Pancreas (tissue), 10 donors: Measurements from ENCODE around the gene HTR3E. TPM values are rescaled to one million over a fixed set of nuclear protein-coding genes. Genes with fewer than 3 reads are reported as not detected.
"Not testable (repeated sequence)": the region's sequence is repeated elsewhere in the genome, so short reads cannot be mapped to it uniquely, and the experiment has no call there.

Experiments
- ATAC-seq, 4 donors: fragments of 200-7000 bp; cut with Tn5 transposase; one replicate each; pipeline versions ENCODE4 v1.8.0 to v1.9.1; 2020; ENCODE audit warnings: mild to moderate bottlenecking in 4 of 4, moderate library complexity in 4 of 4
- DNase-seq, 6 donors: peaks; one replicate each; pipeline ENCODE4 v3.0.0-alpha.2; 2020
- FAIRE-seq: peaks from 2 replicates; lab custom pipeline; 2012; peaks lifted over from hg19 to GRCh38; lab: Jason Lieb, UNC
- H3K27ac ChIP-seq, 4 donors: fragments of 200-600 bp; sonication (generic); 1 replicate in 3 of 4; 2 replicates in 1 of 4; pipeline versions ENCODE4 v1.5.0 to v1.8.0; 2020
- H3K27me3 ChIP-seq, 4 donors: fragments of 200-600 bp; one replicate each; pipeline ENCODE4 v1.8.0; 2021
- H3K36me3 ChIP-seq, 3 donors: fragments of 200-600 bp; sonication (generic) in 1 of 3; one replicate each; pipeline versions ENCODE4 v1.5.0 to v1.8.0; 2020 to 2021
- H3K4me1 ChIP-seq, 3 donors: fragments of 200-600 bp; one replicate each; pipeline ENCODE4 v1.8.0; 2021
- H3K4me3 ChIP-seq, 4 donors: fragments of 200-600 bp; sonication (generic) in 2 of 4; one replicate each; pipeline versions ENCODE4 v1.5.0 to v1.8.0; 2020 to 2021
- H3K9me3 ChIP-seq, 4 donors: fragments of 200-600 bp; one replicate each; pipeline ENCODE4 v1.8.0; 2021
- WGBS, 2 donors: extraction: QIAGEN DNeasy Blood & Tissue Kit; methylation state at CpG; one replicate each; pipeline ENCODE4 v1.1.7; 2013; 5-methylcytosine and 5-hydroxymethylcytosine counted together
- intact Hi-C, 3 donors: fragments of 100-400 bp; cut with DNase I; formaldehyde crosslinking; loops; one replicate each; pipeline versions ENCODE4 v1.11.1 to v1.14.2; 2022
- polyA plus RNA-seq, 2 donors: library from polyadenylated mRNA; stranded (reverse); fragments of 200-250 nt; gene quantifications; one replicate each; pipeline ENCODE4 v1.2.3, GENCODE V29; 2013
- total RNA-seq, 6 donors: library from RNA; stranded (reverse); fragmentation: NEBNext Ultra II Directional in 4 of 6; extraction: Animal tissue kit (Norgen Biotek cat#: 25700) in 4 of 6; gene quantifications; one replicate each; pipeline versions ENCODE4 v1.2.1 to v1.2.4, GENCODE V29; 2021 to 2023
- TF ChIP-seq, protein P1 (sequence below), 4 donors: fragments of 200-600 bp; sonication (generic) in 3 of 4; IDR thresholded peaks; one replicate each; pipeline versions ENCODE4 v1.5.0 to v1.8.0; 2021; ENCODE audit warnings: antibody characterized with exemption in 4 of 4
- donor health status: healthy with polysubstance abuse.
- donor health status: DM: no; HTN: no; CAD: no; lungs with moderate emphysema.
- donor health status: DM: no; HTN: no; CAD: no.
- donor health status: control.
- donor health status: control.
- donor health status: Bipolar disorder and iron deficiency.
- donor health status: DM: yes; HTN: yes; CAD: no.
- donor health status: DM: no; HTN: no; CAD: no.
- donor health status: DM: no; HTN: no; CAD: no.
- donor health status: DM: yes; HTN: yes; CAD: no.

Gene HTR3E
- total and polyA plus RNA-seq, 8 donors: 0.41 TPM; not detected in 7

DNA sequence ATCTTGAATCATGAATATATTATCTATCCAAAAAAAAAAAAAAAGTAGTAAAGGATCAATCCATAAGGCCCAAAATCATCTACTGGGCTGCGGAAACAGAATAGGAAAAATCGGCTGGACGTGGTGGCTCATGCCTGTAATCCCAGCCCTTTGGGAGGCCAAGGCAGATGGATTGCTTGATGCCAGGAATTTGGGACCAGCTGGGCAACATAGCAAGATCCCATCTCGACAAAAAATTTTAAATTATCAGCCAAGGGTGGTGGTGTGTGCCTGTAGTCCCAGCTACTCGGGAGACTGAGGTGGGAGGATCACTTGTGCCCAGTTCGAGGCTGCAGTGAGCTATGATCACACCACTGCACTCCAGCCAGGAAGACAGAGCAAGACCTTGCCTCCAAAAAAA lies 52.3 kb downstream of the HTR3E start:
- 86 to 92% methylated on average over 6 of the region's 6 CpGs for WGBS, 2 donors
- ATAC-seq (no peak), FAIRE-seq (no peak), DNase-seq (no peak)
- Histone ChIP-seq H3K9me3 (no peaks in the 10 kb centered on the region), H3K36me3 (peaks cover 0 to 16% (median 2%) of the 10 kb centered on the region in 3 donors), H3K4me3 (no peak overlapping the region), H3K27ac (no peak overlapping the region), H3K4me1 (no peaks in the 10 kb centered on the region), H3K27me3 (no peaks in the 10 kb centered on the region)
- intact Hi-C loops: loop anchor here in 1 of 3 donors (10.0 kb wide), 1 partner anchor 86 kb away; no protein-coding TSS in a partner anchor
- TF ChIP-seq, protein P1, sequence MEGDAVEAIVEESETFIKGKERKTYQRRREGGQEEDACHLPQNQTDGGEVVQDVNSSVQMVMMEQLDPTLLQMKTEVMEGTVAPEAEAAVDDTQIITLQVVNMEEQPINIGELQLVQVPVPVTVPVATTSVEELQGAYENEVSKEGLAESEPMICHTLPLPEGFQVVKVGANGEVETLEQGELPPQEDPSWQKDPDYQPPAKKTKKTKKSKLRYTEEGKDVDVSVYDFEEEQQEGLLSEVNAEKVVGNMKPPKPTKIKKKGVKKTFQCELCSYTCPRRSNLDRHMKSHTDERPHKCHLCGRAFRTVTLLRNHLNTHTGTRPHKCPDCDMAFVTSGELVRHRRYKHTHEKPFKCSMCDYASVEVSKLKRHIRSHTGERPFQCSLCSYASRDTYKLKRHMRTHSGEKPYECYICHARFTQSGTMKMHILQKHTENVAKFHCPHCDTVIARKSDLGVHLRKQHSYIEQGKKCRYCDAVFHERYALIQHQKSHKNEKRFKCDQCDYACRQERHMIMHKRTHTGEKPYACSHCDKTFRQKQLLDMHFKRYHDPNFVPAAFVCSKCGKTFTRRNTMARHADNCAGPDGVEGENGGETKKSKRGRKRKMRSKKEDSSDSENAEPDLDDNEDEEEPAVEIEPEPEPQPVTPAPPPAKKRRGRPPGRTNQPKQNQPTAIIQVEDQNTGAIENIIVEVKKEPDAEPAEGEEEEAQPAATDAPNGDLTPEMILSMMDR (IDR thresholded peaks at IDR 0.05): no peak

DNA sequence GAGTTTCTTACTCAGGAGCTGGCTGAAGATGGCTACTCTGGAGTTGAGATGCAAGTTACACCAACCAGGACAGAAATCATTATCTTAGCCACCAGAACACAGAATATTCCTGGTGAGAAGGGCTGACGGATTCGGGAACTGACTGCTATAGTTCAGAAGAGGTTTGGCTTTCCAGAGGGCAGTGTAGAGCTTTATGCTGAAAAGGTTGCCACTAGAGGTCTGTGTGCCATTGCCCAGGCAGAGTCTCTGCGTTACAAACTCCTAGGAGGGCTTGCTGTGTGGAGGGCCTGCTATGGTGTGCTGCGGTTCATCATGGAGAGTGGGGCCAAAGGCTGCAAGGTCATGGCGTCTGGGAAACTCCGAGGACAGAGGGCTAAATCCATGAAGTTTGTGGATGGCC lies 52.9 kb downstream of the HTR3E start:
- H3K4me3 ChIP-seq, H3K4me1 ChIP-seq, FAIRE-seq, ATAC-seq, H3K27me3 ChIP-seq, DNase-seq, H3K27ac ChIP-seq, H3K9me3 ChIP-seq: not testable (repeated sequence)
- 62% methylated on average over 6 of the region's 6 CpGs for WGBS, 2 donors
- intact Hi-C loops: loop anchor here in 1 of 3 donors (10.0 kb wide), 1 partner anchor 85 kb away; no protein-coding TSS in a partner anchor
- H3K36me3 ChIP-seq: peaks cover 0 to 10% (median 1%) of the 10 kb centered on the region in 3 donors

DNA sequence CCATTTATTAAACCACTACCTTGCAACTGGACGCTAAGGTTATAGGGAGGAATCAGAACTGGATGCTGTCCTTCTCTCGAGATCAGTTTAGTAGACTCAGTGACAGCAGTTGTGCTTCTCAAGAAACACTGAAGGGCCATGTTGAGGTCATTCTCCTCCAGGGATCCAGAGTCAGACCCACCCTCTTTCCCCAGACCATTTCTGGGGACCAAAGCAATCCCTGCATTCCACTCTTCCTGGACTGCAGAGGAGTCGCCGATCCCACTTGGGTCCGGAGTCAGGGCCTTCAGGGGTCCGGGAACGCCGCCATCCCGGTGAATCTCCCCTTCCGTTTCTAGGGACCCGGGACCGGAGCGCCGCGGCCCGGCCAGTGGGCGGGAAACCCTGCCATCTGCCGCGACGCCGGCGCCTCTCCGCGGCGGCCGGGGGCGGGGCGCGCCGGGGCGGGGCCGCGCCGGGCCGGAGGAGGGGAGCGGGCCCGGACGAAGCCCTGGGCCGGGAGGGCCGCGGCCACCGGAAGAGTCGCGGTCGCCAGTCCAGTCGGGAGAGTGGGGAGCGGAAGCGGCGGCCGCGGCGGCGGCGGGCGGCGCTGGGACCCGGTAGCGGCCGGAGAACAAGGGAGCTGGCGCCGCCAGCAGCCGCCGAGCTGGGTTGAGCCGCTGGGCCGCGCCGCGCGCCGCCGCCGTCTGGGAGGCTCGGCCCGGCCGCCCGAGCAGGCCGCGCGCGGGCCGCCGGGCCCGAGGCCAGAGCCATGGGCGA lies 58.2 kb downstream of the HTR3E start, which contains the start of gene DVL3:
TSS of gene DVL3 (plus strand) at position 493 of the 759 bp plus-strand sequence. CDS start at position 752, 259 bp downstream.
- intact Hi-C loops: no loop called here
- H3K36me3 ChIP-seq: no peaks in the 10 kb centered on the region
- ATAC-seq: peak; percentile 88 to 92 (median 90)
- peak within 1 kb of the TSS; percentile 61 to 71 (median 66) for H3K27ac ChIP-seq
- H3K9me3 ChIP-seq: no peaks in the 10 kb centered on the region
- TF ChIP-seq, protein P1 (IDR thresholded peaks at IDR 0.05): no peak
- H3K4me1 ChIP-seq: peaks cover 5 to 11% (median 11%) of the 10 kb centered on the region in 3 donors
- no peak for FAIRE-seq
- WGBS, 2 donors: 0 to 1% methylated on average over 51 to 84 of the region's 84 CpGs
- peak; percentile 68 to 86 (median 74) for DNase-seq
- peak within 1 kb of the TSS; percentile 57 to 93 (median 90) for H3K4me3 ChIP-seq
- no peaks in the 10 kb centered on the region for H3K27me3 ChIP-seq

DNA sequence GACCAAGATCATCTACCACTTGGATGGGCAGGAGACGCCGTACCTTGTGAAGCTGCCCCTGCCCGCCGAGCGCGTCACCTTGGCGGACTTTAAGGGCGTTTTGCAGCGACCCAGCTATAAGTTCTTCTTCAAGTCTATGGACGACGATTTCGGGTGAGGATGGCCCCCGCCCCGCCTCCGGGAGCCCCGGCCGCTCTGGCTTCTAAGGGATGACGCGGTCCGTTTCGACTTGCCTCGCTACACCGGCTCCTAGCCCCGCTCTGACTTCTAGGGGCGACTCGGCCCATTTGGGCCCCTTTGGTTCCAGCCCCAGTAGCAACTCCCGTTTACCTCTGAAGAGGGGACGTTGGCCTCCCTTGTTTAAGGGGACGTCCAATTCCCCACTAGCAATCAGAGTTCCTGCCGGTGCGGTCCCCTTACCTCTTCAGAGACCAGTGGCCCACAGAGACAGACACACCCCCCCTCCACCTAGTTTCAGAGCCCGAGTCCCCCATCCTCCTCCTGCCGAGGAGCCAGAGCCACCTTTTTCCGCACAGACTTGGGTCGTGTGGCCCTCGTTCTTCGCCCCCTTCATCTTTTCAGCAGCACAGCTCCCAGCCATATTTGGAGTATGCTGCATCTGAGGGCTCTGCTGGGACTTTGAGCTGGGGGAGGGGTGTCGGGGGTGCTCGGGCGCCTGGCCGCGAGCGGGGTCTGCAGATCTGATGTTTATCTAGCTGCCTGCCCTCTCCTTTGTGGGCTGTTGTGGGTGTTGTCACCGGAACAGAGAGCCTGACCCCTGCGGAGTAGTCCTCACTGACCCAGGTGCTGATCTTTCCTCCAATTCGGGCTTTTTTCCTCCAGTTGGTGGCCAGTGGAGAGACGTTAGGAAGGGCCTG lies 59.0 kb downstream of the HTR3E start:
- Histone ChIP-seq H3K4me1 (peaks cover 5 to 15% (median 11%) of the 10 kb centered on the region in 3 donors), H3K36me3 (no peaks in the 10 kb centered on the region), H3K4me3 (peak overlapping the region; percentile 57 to 93 (median 90)), H3K27ac (peak overlapping the region; percentile 61 to 71 (median 66)), H3K9me3 (no peaks in the 10 kb centered on the region), H3K27me3 (no peaks in the 10 kb centered on the region)
- no peak for FAIRE-seq
- TF ChIP-seq, protein P1 (IDR thresholded peaks at IDR 0.05): no peak
- ATAC-seq: peak; percentile 11 to 41 (median 30)
- DNase-seq: peak in 2 of 6 donors; percentile 39 to 73
- WGBS, 2 donors: 0 to 1% methylated on average over 46 to 47 of the region's 47 CpGs
- intact Hi-C loops: no loop called here

DNA sequence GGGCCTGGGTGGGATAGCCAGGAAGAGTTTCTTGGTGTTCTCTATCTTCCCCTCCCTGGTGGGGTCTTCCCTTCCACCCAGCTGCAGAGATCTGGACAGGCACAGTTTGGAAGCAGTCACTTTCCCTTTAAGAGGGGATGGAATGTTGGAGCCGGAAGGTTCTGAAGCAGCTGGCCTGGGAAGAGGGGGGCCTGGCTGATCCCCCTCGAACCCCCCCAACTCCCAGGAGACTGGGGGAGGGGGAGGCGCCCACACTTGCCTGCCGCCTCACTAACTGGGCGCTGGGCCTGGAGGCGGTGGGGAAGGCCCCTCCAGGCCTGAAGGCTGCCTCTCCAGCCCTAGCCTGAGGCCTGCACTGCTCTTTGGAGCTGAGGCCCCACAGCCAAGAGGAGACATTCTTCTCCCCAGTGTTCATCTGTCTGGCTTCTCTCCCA lies 59.7 kb downstream of the HTR3E start:
- Histone ChIP-seq H3K27ac (peak overlapping the region in 3 of 4 donors; percentile 61 to 71 (median 70)), H3K4me3 (peak overlapping the region; percentile 57 to 93 (median 90)), H3K4me1 (peaks cover 5 to 15% (median 11%) of the 10 kb centered on the region in 3 donors), H3K27me3 (no peaks in the 10 kb centered on the region), H3K36me3 (no peaks in the 10 kb centered on the region), H3K9me3 (no peaks in the 10 kb centered on the region)
- peak in 3 of 6 donors; percentile 47 to 64 (median 63) for DNase-seq
- FAIRE-seq: no peak
- 0% methylated on average over 5 of the region's 6 CpGs for WGBS, 2 donors
- ATAC-seq: peak; percentile 32 to 70 (median 62)
- TF ChIP-seq, protein P1 (IDR thresholded peaks at IDR 0.05): no peak
- intact Hi-C loops: no loop called here
